NCI-H2171 (cell line): ENCODE measurements around the gene RPF1.
A peak's percentile ranks its signal among the peaks of the same experiment; 100 is the strongest.
"Not testable (repeated sequence)": the region's sequence is repeated elsewhere in the genome, so short reads cannot be mapped to it uniquely, and the experiment has no call there.

ENCODE experiments used
- DNase-seq: peaks from one replicate; lab custom pipeline; 2025; lab: John Stamatoyannopoulos, UW

Gene RPF1, protein sequence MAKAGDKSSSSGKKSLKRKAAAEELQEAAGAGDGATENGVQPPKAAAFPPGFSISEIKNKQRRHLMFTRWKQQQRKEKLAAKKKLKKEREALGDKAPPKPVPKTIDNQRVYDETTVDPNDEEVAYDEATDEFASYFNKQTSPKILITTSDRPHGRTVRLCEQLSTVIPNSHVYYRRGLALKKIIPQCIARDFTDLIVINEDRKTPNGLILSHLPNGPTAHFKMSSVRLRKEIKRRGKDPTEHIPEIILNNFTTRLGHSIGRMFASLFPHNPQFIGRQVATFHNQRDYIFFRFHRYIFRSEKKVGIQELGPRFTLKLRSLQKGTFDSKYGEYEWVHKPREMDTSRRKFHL

DNA sequence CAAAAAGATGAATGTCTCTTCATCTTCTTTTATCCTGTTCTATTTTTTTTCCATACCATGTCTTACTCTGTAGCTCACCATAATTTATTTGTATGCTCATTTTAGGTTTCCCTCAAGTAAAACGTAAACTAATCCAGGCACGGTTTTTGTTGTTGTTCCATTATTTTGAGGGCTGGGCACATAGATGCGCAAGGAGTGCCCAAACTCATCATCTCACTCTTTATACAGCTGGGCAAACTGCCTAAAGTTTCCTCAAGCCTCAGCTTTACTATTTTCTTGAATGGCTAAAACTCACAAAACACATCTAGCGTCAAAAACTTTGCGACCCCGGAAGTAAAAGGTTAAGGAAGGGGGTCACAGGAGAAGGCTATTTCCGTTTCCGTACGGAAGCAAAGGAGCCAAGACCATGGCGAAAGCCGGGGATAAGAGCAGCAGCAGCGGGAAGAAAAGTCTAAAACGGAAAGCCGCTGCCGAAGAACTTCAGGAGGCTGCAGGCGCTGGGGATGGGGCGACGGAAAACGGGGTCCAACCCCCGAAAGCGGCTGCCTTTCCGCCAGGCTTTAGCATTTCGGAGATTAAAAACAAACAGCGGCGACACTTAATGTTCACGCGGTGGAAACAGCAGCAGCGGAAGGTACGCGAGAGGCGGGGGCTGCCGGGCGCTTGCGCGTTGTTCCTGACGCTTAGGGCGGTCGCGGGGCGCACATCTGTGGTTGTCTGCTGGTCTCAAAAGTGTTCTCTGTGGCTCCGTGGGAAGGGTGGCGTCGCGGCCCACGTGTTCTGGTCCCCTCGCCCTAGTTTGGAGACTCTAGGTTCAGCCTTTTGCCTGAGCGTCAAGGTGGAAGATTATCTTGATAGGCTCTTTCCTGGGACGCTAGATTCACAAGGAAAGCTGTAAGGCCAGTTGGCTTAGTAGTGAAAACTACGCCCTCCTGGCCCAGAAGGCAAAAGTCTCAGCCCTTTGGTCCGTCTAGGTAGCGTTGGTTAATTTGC lies at the start of gene RPF1:
TSS of gene RPF1 (plus strand) at position 391 of the 993 bp plus-strand sequence. CDS start at position 407, 16 bp downstream.
- DNase-seq = peak; percentile 73

DNA sequence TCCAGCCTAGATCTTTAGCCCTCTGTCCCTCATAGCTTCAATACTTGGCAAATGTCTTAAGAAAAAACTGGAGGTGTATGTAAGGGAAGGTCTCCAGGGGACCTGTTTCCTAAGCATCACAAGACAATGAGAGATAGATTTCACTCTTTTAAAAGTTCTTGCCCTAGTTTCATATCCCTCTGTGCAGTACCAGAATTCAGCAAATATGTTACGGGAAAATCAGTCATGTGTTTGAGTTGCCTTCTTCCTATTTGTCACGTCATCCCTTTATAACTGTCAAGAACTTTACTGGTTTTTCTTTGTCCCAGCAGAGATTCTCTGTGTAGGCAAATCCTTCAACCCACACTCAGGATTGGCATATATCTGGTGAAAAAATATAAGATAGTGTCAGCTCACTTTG lies 48.5 kb upstream of the RPF1 start:
- DNase-seq = no peak

GRCh38 chr1:84433258-84434080 lies 45.6 kb upstream of the RPF1 start:
- no peak for DNase-seq

GRCh38 chr1:84434081-84434769 lies 44.8 kb upstream of the RPF1 start:
- DNase-seq = no peak

DNA sequence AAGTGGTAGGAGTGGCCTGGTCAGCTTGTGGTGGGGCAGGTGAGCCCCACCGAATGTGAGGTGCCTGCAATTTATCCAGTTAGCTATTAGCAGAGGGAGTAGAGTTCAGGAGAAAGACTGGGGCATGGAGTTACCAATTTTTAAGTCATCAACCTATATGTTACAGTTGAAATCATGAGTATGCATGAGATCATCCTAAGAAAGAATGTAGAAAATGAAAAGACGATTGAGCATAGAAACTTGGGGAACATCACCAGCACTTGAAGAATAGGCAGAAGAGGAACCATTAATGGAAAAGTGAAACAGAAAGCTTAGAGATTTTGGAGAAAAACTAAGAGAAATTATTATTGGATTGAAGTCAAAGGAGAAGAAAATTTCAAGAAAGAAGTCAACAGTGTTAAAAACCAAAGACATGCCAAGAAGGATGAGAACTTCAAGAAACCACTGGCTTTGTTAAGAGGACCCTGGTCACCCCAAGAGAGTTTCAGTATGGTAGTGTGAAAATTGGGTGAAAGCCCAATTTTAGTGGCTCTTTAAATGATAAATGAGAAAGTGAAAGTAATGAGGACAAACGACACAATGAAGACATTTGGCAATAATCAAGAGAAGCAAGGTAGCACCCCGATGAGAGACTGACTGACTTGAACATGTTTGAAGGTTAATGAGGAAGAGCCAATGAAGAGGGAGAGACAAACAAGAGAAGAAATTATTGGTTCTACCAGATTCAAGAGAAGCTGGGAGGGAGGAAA lies 44.1 kb upstream of the RPF1 start:
- DNase-seq = no peak

- no peak for DNase-seq
Measured at GRCh38 chr1:84436876-84437655, 42.0 kb upstream of the RPF1 start.

DNA sequence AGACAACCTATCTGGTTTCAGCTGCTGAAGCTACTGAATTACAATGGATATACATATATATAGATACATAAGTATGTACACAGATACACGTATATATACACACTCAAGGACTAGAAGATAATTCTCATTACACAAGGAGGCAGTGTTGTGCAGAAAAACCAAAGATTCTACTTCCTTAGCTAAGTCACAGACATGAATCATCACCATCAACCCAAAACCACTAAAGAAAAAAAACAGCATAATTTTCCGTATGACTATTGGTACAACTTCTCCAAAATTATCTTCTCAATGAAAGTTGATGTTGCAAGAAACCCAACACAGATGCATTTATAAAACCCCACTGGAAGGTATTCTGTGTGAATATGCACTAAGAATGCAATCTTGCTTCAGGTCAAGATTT lies 36.8 kb upstream of the RPF1 start:
- no peak for DNase-seq

DNA sequence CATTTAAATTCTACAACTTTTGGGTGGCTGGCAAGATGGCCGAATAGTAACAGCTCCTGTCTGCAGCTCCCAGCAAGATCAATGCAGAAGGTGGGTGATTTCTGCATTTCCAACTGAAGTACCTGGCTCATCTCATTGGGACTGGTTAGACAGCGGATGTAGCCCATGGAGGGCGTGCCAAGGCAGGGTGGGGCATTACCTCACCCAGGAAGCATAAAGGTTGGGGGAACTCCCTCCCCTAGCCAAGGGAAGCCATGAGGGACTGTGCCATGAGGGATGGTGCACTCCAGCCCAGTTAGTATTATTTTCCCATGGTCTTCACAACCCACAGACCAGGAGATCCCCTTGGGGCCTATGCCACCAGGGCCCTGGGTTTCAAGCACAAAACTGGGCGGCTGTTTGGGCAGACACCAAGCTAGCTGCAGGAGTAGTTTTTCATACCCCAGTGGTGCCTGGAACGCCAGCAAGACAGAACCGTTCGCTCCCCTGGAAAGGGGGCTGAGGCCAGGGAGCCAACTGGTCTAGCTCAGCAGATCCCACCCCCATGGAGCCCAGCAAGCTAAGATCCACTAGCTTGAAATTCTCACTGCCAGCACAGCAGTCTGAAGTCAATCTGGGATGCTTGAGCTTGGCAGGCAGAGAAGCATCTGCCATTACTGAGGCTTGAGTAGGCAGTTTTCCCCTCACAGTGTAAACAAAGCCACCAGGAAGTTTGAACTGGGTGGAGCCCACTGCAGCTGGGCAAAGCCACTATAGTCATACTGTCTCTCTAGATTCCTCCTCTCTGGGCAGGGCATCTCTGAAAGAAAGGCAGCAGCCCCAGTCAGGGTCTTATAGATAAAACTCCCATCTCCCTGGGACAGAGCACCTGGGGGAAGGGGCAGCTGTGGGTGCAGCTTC lies 36.1 kb upstream of the RPF1 start:
- not testable (repeated sequence) for DNase-seq

DNA sequence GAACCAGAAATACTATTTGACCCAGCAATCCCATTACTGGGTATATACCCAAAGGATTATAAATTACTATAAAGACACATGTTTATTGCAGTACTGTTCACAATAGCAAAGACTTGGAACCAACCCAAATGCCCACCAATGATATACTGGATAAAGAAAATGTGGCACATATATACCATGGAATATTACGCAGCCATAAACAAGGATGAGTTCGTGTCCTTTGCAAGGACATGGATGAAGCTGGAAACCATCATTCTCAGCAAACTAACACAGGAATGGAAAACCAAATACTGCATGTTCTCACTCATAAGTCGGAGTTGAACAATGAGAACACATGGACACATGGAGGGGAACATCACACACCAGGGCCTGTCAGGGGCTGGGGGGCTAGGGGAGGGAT lies 30.4 kb upstream of the RPF1 start:
- DNase-seq = not testable (repeated sequence)

- no peak for DNase-seq
Measured at GRCh38 chr1:84450910-84451309, 28.2 kb upstream of the RPF1 start.

DNA sequence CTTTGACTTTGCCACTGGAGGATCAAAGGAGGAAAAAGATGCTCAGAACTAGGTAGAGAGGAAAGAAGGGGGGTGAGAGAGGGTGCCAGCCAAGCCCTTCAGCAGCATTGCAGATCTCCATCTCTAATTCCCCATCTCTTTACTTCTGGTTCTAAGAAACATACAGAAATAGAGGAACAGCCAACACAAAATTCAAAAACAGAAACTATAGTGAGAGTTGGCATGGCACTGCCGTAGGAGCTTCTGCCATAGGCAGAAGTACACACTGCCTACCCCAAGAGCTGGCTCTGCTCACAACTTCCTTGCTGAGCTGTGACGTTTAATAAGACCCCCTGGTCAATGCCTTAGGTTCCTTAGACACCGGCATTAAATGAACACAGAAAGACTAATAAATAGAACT lies 26.6 kb upstream of the RPF1 start:
- DNase-seq = no peak

DNA sequence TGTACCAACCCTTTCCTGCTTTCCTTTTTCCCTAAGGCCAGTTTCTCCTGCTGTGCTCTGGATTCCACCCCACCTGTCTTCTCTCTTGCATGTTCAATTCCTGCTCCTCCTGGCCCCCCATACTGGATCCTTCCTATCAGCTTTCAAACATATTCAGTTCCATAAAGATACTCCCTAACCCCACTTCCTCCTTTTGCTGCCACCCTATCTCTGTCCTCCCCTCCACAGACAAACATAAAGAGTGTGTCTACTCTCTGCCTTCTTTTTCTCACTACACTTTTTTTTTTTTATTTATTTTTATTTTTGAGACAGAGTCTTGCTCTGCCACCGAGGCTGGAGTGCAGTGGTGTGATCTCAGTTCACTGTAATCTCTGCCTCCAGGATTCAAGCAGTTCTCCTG lies 16.9 kb upstream of the RPF1 start:
- DNase-seq = no peak

DNA sequence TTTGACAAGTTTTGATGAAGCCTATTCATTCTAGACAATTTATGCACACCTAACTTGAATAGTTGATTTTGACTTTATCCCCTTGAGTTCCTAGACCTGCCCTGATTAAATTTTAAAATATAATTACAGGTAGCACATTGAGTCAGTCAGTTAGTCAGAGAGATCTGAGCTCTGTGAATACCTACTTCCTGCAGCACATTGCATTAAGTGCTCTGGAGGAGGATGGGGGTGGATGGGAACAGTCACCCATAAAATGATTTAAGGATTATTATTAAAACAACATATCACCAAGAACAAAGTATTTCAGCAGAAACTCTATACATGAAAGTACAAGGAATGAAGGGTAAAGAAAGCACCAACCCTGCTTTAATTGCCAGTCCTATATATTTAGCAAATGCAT lies 11.8 kb upstream of the RPF1 start:
- DNase-seq = no peak

DNA sequence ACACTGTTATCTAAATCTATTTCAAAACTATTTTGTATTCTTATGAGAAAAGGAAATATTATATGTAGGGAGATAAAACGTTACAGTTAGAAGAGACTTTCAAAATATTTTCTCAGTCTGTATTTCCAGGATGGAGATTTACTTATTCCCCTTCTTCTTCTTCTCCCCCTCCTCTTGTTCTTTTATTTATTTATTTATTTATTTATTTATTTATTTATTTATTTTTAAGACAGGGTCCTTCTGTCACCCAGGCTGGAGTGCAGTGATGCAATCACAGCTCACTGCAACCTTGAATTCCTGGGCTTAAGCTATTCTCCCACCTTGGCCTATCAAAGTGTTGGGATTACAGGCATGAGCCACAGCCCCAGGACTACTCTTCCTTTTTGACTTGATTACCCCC lies 2.8 kb upstream of the RPF1 start:
- DNase-seq = no peak

GRCh38 chr1:84479998-84480397 lies 932 bp downstream of the RPF1 start:
- no peak for DNase-seq

DNA sequence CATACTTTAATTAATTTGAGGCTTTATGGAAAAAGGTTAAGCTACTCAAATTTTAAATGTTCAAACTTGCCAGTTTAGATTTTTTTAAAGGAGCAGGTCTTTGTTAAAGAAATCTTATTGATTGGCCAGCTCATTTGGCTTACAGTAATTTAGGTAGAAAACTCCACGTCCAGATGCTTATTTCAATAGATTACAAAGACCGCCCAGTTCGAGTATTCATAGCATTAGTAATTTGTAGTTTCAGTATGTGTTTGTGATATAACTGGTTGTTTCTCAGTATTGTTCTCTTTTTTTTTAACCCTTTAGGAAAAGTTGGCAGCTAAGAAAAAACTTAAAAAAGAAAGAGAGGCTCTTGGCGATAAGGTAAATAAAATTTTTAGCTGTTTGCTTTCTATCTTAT lies 1.6 kb downstream of the RPF1 start:
- no peak for DNase-seq

- DNase-seq = no peak
Measured at GRCh38 chr1:84481317-84481716, 2.3 kb downstream of the RPF1 start.

GRCh38 chr1:84488107-84488506 lies 9.0 kb downstream of the RPF1 start:
- no peak for DNase-seq

GRCh38 chr1:84489766-84490165 lies 10.7 kb downstream of the RPF1 start:
- no peak for DNase-seq
